Spleen (tissue), 11 donors: ENCODE results near the gene STK4. TPM values are rescaled to one million over a fixed set of nuclear protein-coding genes. Genes with fewer than 3 reads are reported as not detected.

Experiments used
- DNase-seq: peaks from one replicate; pipeline ENCODE4 v3.0.0-alpha.2; 2020
- H3K27ac ChIP-seq, 8 donors: fragments of 200-600 bp; sonication (generic) in 7 of 8; 1 replicate in 4 of 8; 2 replicates in 4 of 8; pipeline versions ENCODE4 v1.5.0 to v1.8.0; 2016 to 2021; ENCODE audit warnings: inconsistent platforms in 4 of 8, mild to moderate bottlenecking in 4 of 8, moderate library complexity in 1 of 8
- H3K27me3 ChIP-seq, 7 donors: fragments of 200-600 bp; sonication (generic) in 6 of 7; replicated peaks in 1 of 7; 1 replicate in 4 of 7; 2 replicates in 3 of 7; pipeline versions ENCODE4 v1.5.0 to v1.8.0; 2016 to 2021; ENCODE audit warnings: inconsistent platforms in 3 of 7, mild to moderate bottlenecking in 1 of 7
- H3K36me3 ChIP-seq, 6 donors: fragments of 200-600 bp; sonication (generic) in 5 of 6; 1 replicate in 4 of 6; 2 replicates in 2 of 6; pipeline versions ENCODE4 v1.5.0 to v1.8.0; 2016 to 2021; ENCODE audit warnings: inconsistent platforms in 2 of 6
- H3K4me1 ChIP-seq, 6 donors: fragments of 200-600 bp; sonication (generic) in 5 of 6; 1 replicate in 3 of 6; 2 replicates in 3 of 6; pipeline versions ENCODE4 v1.5.0 to v1.8.0; 2016 to 2021; ENCODE audit warnings: inconsistent platforms in 3 of 6
- H3K4me3 ChIP-seq, 8 donors: fragments of 200-600 bp; sonication (generic) in 7 of 8; 1 replicate in 4 of 8; 2 replicates in 4 of 8; pipeline versions ENCODE4 v1.5.0 to v1.8.0; 2016 to 2021; ENCODE audit warnings: inconsistent platforms in 4 of 8, mild to moderate bottlenecking in 4 of 8, moderate library complexity in 2 of 8
- H3K9me3 ChIP-seq, 8 donors: fragments of 200-600 bp; sonication (generic) in 7 of 8; 1 replicate in 4 of 8; 2 replicates in 4 of 8; pipeline versions ENCODE4 v1.5.0 to v1.8.0; 2016 to 2021; ENCODE audit warnings: inconsistent platforms in 4 of 8
- CTCF ChIP-seq, 11 experiments: fragments of 200-600 bp in 7 of 11; fragments of 450-650 bp in 4 of 11; sonication (generic) in 4 of 11; IDR thresholded peaks in 8 of 11; conservative IDR thresholded peaks in 3 of 11; 1 replicate in 7 of 11; 2 replicates in 4 of 11; pipeline versions ENCODE4 v1.4.0 to v1.8.0; 2016 to 2021; ENCODE audit warnings: antibody characterized with exemption in 11 of 11, inconsistent platforms in 4 of 11, mild to moderate bottlenecking in 1 of 11
- POLR2A ChIP-seq, 3 donors: fragments of 450-650 bp; IDR thresholded peaks; one replicate each; pipeline ENCODE4 v1.5.1; 2017; ENCODE audit warnings: antibody characterized with exemption in 3 of 3, mild to moderate bottlenecking in 1 of 3
- POLR2AphosphoS5 ChIP-seq, 3 donors: sonication (generic); formaldehyde crosslinking; IDR thresholded peaks; one replicate each; pipeline ENCODE4 v1.5.1; 2017; ENCODE audit warnings: antibody characterized with exemption in 3 of 3
- WGBS, 5 donors: extraction: QIAGEN DNeasy Blood & Tissue Kit in 3 of 5; methylation state at CpG; one replicate each; pipeline versions ENCODE4 v1.1.5 to v1.1.7; 2013 to 2018; 5-methylcytosine and 5-hydroxymethylcytosine counted together
- intact Hi-C: fragments of 100-400 bp; cut with DNase I; formaldehyde crosslinking; loops from one replicate; pipeline ENCODE4 v1.15.0; 2023; ENCODE audit warnings: low total_unique reads
- polyA plus RNA-seq, 3 donors: library from polyadenylated mRNA; stranded (reverse); fragments of 200-250 nt; gene quantifications; one replicate each; pipeline ENCODE4 v1.2.1, GENCODE V29; 2013
- total RNA-seq, 7 donors: library from RNA; depleted of rRNA in 3 of 7; stranded (reverse); fragments of >200 nt in 3 of 7; fragmentation: NEBNext Ultra II Directional in 4 of 7; extraction: Animal tissue kit (Norgen Biotek cat#: 25700) in 4 of 7; gene quantifications; one replicate each; pipeline versions ENCODE4 v1.1.0 to v1.2.1, GENCODE V29; 2016 to 2021
- donor health status: healthy with polysubstance abuse.
- donor health status: DM: no; HTN: no; CAD: no; lungs with moderate emphysema.
- donor health status: DM: no; HTN: no; CAD: no.
- donor health status: Bipolar disorder and iron deficiency.
- donor health status: healthy.
- donor health status: DM: no; HTN: no; CAD: no.
- donor health status: DM: yes; HTN: yes; CAD: no.

STK4 gene
- total and polyA plus RNA-seq, 10 donors: 19.0 to 241 (median 124) TPM

DNA sequence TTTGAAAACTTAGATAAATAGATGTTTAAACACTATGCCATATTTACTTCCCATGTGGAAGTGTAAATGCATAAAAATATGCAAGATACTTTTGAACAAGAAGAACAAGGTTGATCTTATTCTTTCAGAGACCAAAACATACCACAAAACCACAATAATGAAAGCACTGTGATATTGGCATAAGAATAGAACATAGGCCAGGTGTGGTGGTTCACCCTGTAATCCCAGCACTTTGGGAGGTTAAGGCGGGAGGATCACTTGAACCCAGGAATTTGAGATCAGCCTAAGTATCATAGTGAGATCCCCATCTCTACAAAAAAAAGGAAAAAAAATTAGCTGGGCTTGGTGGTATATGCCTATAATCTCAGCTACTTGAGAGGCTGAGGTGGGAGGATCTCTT, 68.1 kb downstream of the STK4 start:
- peaks cover 5 to 98% (median 44%) of the 10 kb centered on the region in 6 donors for H3K4me1 ChIP-seq
- DNase-seq: no peak
- no peak overlapping the region for H3K27ac ChIP-seq
- TF ChIP-seq CTCF (IDR thresholded peaks at IDR 0.05 in 8 of 11, conservative IDR thresholded peaks at IDR 0.05 in 3 of 11) (no peak), POLR2AphosphoS5 (IDR thresholded peaks at IDR 0.05) (no peak), POLR2A (IDR thresholded peaks at IDR 0.05) (no peak)
- intact Hi-C loops: no loop called here
- H3K9me3 ChIP-seq: no peaks in the 10 kb centered on the region
- H3K27me3 ChIP-seq: no peaks in the 10 kb centered on the region
- peaks cover 0 to 71% (median 20%) of the 10 kb centered on the region in 6 donors for H3K36me3 ChIP-seq
- 81 to 96% (median 91%) methylated on average over 1 of the region's 1 CpG for WGBS, 5 donors
- H3K4me3 ChIP-seq: no peak overlapping the region

- H3K36me3 ChIP-seq: peaks cover 0 to 54% (median 12%) of the 10 kb centered on the region in 6 donors
- WGBS, 5 donors: 92 to 96% (median 94%) methylated on average over 10 of the region's 10 CpGs
- H3K4me1 ChIP-seq: peaks cover 5 to 100% (median 58%) of the 10 kb centered on the region in 6 donors
- no peak overlapping the region for H3K27ac ChIP-seq
- intact Hi-C loops: no loop called here
- no peaks in the 10 kb centered on the region for H3K27me3 ChIP-seq
- H3K4me3 ChIP-seq: no peak overlapping the region
- no peak for DNase-seq
- TF ChIP-seq POLR2A (IDR thresholded peaks at IDR 0.05) (no peak), POLR2AphosphoS5 (IDR thresholded peaks at IDR 0.05) (peak in 1 of 3 donors; percentile 10), CTCF (IDR thresholded peaks at IDR 0.05 in 8 of 11, conservative IDR thresholded peaks at IDR 0.05 in 3 of 11) (no peak)
- H3K9me3 ChIP-seq: no peaks in the 10 kb centered on the region
Observed at GRCh38 chr20:45036044-45036755, 69.9 kb downstream of the STK4 start.

GRCh38 chr20:45037050-45037449, 70.7 kb downstream of the STK4 start:
- H3K27me3 ChIP-seq: no peaks in the 10 kb centered on the region
- DNase-seq: no peak
- intact Hi-C loops: no loop called here
- peak overlapping the region in 1 of 8 donors; percentile 1 for H3K27ac ChIP-seq
- H3K9me3 ChIP-seq: no peaks in the 10 kb centered on the region
- H3K36me3 ChIP-seq: peaks cover 0 to 50% (median 7%) of the 10 kb centered on the region in 6 donors
- H3K4me1 ChIP-seq: peaks cover 5 to 100% (median 64%) of the 10 kb centered on the region in 6 donors
- H3K4me3 ChIP-seq: no peak overlapping the region
- no peak for TF ChIP-seq POLR2A (IDR thresholded peaks at IDR 0.05)
- TF ChIP-seq POLR2AphosphoS5 (IDR thresholded peaks at IDR 0.05): peak in 1 of 3 donors; percentile 27
- TF ChIP-seq CTCF (IDR thresholded peaks at IDR 0.05 in 8 of 11, conservative IDR thresholded peaks at IDR 0.05 in 3 of 11): no peak
- WGBS, 5 donors: 84 to 95% (median 91%) methylated on average over 1 of the region's 1 CpG

GRCh38 chr20:45037635-45038034, 71.3 kb downstream of the STK4 start:
- Histone ChIP-seq H3K9me3 (no peaks in the 10 kb centered on the region), H3K4me3 (no peak overlapping the region), H3K36me3 (peaks cover 0 to 50% (median 4%) of the 10 kb centered on the region in 6 donors), H3K4me1 (peaks cover 5 to 100% (median 63%) of the 10 kb centered on the region in 6 donors), H3K27me3 (no peaks in the 10 kb centered on the region), H3K27ac (peak overlapping the region in 1 of 8 donors; percentile 10)
- intact Hi-C loops: no loop called here
- no peak for DNase-seq
- 95 to 99% (median 97%) methylated on average over 2 of the region's 2 CpGs for WGBS, 5 donors
- TF ChIP-seq POLR2A (IDR thresholded peaks at IDR 0.05) (no peak), CTCF (IDR thresholded peaks at IDR 0.05 in 8 of 11, conservative IDR thresholded peaks at IDR 0.05 in 3 of 11) (no peak), POLR2AphosphoS5 (IDR thresholded peaks at IDR 0.05) (no peak)
